Measurements from ENCODE around the gene ANOS1. TPM values are rescaled to one million over a fixed set of nuclear protein-coding genes. Genes with fewer than 3 reads are reported as not detected.

ANOS1 gene
- total RNA-seq, 1 experiment from 2014 or later: 0.18 TPM

GRCh38 chrX:8546715-8547114, 185.2 kb downstream of the ANOS1 start:
- no TSS peak for BruUV-seq (replicated peaks)
- TF ChIP-seq POLR2AphosphoS5 (IDR thresholded peaks at IDR 0.05; ENCODE audit: low read depth, low read length) (no peak), CTCF (IDR thresholded peaks at IDR 0.05) (no peak), TCF7L2 (IDR thresholded peaks at IDR 0.05; ENCODE audit: low read depth, low read length) (no peak), REST (IDR thresholded peaks at IDR 0.05; ENCODE audit: insufficient read depth in 1 of 2, low read depth in 2 of 2, low read length in 1 of 2) (no peak), SIN3A (IDR thresholded peaks at IDR 0.05; ENCODE audit: borderline replicate concordance, insufficient read depth, low read depth, low read length) (no peak)
- Histone ChIP-seq H3K27ac (ENCODE audit: low read length) (no peak overlapping the region), H3K9me3 (ENCODE audit: control insufficient read depth, insufficient read depth, low read depth, low read length) (no peaks in the 10 kb centered on the region), H3K27me3 (ENCODE audit: control insufficient read depth, insufficient read depth, low read length) (no peaks in the 10 kb centered on the region), H3K4me1 (ENCODE audit: control insufficient read depth, insufficient read depth, low read length) (no peaks in the 10 kb centered on the region), H3K4me3 (ENCODE audit: low read depth in 2 of 2, low read length in 2 of 2) (no peak overlapping the region), H3K36me3 (ENCODE audit: control insufficient read depth, insufficient read depth, low read length) (no peaks in the 10 kb centered on the region)
- POLR2A ChIA-PET: no interaction called here
- ATAC-seq: no peak
- intact Hi-C loops (cut with micrococcal nuclease; ENCODE audit: unreplicated experiment) (no loop called here), in situ Hi-C loops (cut with HindIII; ENCODE audit: low pct_unique_long_range_greater_than_20kb, low sequenced_read_pairs) (no loop called here)
- DNase-seq (ENCODE audit: low read depth, low spot score): no peak
- CTCF ChIA-PET: no interaction called here

- intact Hi-C loops (cut with micrococcal nuclease; ENCODE audit: unreplicated experiment): no loop called here
- H3K4me1 ChIP-seq (ENCODE audit: control insufficient read depth, insufficient read depth, low read length): no peaks in the 10 kb centered on the region
- TF ChIP-seq SIN3A (IDR thresholded peaks at IDR 0.05; ENCODE audit: borderline replicate concordance, insufficient read depth, low read depth, low read length) (no peak), TCF7L2 (IDR thresholded peaks at IDR 0.05; ENCODE audit: low read depth, low read length) (no peak), REST (IDR thresholded peaks at IDR 0.05; ENCODE audit: insufficient read depth in 1 of 2, low read depth in 2 of 2, low read length in 1 of 2) (no peak), CTCF (IDR thresholded peaks at IDR 0.05) (no peak), POLR2AphosphoS5 (IDR thresholded peaks at IDR 0.05; ENCODE audit: low read depth, low read length) (no peak)
- no peak overlapping the region for H3K4me3 ChIP-seq (ENCODE audit: low read depth in 2 of 2, low read length in 2 of 2)
- no peaks in the 10 kb centered on the region for H3K27me3 ChIP-seq (ENCODE audit: control insufficient read depth, insufficient read depth, low read length)
- ATAC-seq: no peak
- ChIA-PET POLR2A (no interaction called here), CTCF (no interaction called here)
- no peak overlapping the region for H3K27ac ChIP-seq (ENCODE audit: low read length)
- no peak for DNase-seq (ENCODE audit: low read depth, low spot score)
- in situ Hi-C loops (cut with HindIII; ENCODE audit: low pct_unique_long_range_greater_than_20kb, low sequenced_read_pairs): no loop called here
- H3K9me3 ChIP-seq (ENCODE audit: control insufficient read depth, insufficient read depth, low read depth, low read length): no peaks in the 10 kb centered on the region
- no peaks in the 10 kb centered on the region for H3K36me3 ChIP-seq (ENCODE audit: control insufficient read depth, insufficient read depth, low read length)
- BruUV-seq (replicated peaks): no TSS peak
Observed at GRCh38 chrX:8520791-8521190, 211.1 kb downstream of the ANOS1 start.

Measured in Panc1 (cell line).